Stimulated activated CD8-positive, alpha-beta memory T cell treated with anti-CD3 and anti-CD28 coated beads, Interleukin-4, amount 100 ng/mL, for 24 hours (primary cell): ENCODE data around the gene RAB3IL1.

Experiments
- DNase-seq: peaks from one replicate; pipeline ENCODE4 v3.0.0-alpha.2; 2020; ENCODE audit warnings: low read depth

Gene RAB3IL1

GRCh38 chr11:61866231-61866957, 51.0 kb downstream of the RAB3IL1 start:
- no peak for DNase-seq

- DNase-seq = no peak
Measured at GRCh38 chr11:61864814-61865775, 52.3 kb downstream of the RAB3IL1 start.

GRCh38 chr11:61863548-61864081, 53.8 kb downstream of the RAB3IL1 start:
- no peak for DNase-seq

- DNase-seq = no peak
Measured at GRCh38 chr11:61862714-61863547, 54.4 kb downstream of the RAB3IL1 start.

- no peak for DNase-seq
Measured at GRCh38 chr11:61861634-61862033, 55.7 kb downstream of the RAB3IL1 start.

- no peak for DNase-seq
Measured at GRCh38 chr11:61860054-61860903, 57.1 kb downstream of the RAB3IL1 start.

- no peak for DNase-seq
Measured at GRCh38 chr11:61855939-61856680, 61.3 kb downstream of the RAB3IL1 start.

- DNase-seq = no peak
Measured at GRCh38 chr11:61854966-61855714, 62.2 kb downstream of the RAB3IL1 start.

GRCh38 chr11:61854206-61854895, 63.0 kb downstream of the RAB3IL1 start:
- DNase-seq = no peak

- DNase-seq = no peak
Measured at GRCh38 chr11:61853698-61854169, 63.6 kb downstream of the RAB3IL1 start.

- no peak for DNase-seq
Measured at GRCh38 chr11:61851900-61852295, 65.5 kb downstream of the RAB3IL1 start.

GRCh38 chr11:61851113-61851899, 66.1 kb downstream of the RAB3IL1 start:
- DNase-seq = no peak

- DNase-seq = no peak
Measured at GRCh38 chr11:61850687-61851086, 66.7 kb downstream of the RAB3IL1 start.

GRCh38 chr11:61848631-61849030, 68.7 kb downstream of the RAB3IL1 start:
- no peak for DNase-seq

GRCh38 chr11:61847914-61848581, 69.3 kb downstream of the RAB3IL1 start:
- DNase-seq = no peak
